GM10847 (cell line): ENCODE data around the gene RABIF.

Experiments used
- POLR2A ChIP-seq: IDR thresholded peaks from 2 replicates; pipeline ENCODE4 v1.6.1; 2011; ENCODE audit not compliant: insufficient read length; ENCODE audit errors: extremely low read depth

The RABIF gene

DNA sequence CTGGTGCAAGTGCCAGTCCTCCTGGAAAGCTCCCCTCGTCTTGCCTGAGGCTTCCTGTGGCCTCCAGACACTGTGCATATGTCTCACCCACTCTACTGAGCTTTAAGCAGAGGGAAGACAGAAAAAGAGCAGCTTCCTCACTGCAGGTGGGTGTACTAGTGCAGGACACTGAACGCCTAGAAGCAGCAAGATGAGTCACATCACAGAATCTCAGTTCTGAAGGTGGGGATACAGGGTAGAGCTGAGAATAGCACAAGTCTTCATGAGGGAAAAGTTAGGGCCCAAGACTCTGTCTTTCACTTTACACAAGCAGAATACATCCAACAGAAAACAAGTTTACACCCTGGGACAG is 40.8 kb downstream of the RABIF start:
- no peak for TF ChIP-seq POLR2A

DNA sequence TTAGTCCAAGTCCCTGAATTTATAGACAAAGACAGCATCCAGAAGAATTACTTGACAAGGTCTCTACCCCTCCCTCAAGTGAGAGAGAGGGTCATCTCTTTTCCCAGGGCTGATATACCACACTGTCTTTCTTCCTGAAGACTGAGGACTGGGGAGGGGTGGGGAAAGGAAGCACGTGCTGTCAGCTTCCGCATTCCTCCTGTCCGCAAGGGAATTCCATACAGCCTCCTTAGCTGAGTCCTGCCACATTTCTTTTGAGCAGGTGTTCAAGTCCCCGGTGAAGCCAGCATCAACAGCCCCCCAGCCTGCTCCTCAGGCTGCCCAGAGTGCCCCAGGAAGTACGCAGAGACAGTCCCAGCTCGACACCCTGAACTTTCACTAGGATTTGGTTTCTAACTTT is 44.0 kb downstream of the RABIF start:
- no peak for TF ChIP-seq POLR2A

DNA sequence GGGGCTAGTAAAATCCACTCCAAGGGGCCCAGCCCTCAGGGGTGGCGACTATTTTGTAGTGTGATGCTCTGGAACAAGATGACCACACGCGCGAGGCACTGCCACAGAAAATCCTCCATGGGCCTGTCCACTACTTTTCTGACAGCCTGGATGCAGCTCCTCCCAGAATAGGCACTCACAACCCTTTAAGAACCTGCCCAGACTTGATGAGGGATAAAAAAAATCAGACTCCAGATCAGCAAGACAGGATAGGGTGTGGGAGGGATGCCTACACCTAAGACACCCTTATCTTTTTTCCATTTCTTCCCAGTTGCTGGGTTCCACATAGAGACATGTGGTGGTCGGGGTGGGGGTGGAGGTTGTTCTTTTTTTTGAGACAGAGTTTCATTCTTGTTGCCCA is 44.7 kb downstream of the RABIF start:
- no peak for TF ChIP-seq POLR2A

DNA sequence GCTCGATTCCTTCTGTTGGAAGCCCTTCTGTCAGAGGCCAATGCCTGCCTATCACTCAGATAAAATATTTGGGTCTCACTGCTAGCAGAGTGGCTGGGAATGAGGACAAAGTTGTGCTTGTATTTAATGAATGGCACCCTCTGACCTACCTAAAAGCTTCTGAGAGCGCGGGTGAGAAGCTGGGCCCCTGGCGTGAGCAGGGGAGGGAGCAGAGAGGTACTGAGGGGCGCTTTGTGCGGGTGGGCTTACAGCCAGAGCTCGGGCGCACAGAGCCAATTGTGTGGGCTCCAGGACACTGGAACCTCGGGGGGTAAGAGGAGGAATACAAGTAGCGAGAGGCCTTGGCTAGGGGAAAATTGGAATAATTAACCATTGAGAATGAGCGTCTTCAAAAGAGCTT is 45.9 kb downstream of the RABIF start:
- no peak for TF ChIP-seq POLR2A

DNA sequence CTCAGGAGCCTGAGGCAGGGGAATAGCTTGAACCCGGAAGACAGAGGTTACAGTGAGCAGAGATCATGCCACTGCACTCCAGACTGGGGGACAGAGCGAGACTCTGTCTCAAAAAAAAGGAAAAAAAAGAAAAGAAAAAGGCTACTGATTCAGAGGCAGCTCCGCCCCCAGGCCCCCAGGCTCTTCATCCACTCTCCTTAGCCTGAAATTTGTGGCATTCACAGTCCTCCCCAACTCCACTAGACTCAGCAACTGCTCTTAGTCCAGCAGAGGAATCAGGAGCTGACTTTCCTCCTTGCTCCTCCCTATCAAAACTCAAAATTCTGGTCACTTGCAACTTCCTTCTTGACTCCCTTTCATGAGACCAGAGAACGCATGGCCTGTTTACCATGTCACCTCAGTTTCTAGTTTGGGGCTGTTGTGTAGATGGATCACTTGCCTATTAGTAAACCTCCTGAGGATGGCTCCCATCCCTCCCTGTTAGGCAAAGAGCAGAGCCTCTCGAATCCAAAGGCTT is 51.1 kb downstream of the RABIF start:
- no peak for TF ChIP-seq POLR2A

DNA sequence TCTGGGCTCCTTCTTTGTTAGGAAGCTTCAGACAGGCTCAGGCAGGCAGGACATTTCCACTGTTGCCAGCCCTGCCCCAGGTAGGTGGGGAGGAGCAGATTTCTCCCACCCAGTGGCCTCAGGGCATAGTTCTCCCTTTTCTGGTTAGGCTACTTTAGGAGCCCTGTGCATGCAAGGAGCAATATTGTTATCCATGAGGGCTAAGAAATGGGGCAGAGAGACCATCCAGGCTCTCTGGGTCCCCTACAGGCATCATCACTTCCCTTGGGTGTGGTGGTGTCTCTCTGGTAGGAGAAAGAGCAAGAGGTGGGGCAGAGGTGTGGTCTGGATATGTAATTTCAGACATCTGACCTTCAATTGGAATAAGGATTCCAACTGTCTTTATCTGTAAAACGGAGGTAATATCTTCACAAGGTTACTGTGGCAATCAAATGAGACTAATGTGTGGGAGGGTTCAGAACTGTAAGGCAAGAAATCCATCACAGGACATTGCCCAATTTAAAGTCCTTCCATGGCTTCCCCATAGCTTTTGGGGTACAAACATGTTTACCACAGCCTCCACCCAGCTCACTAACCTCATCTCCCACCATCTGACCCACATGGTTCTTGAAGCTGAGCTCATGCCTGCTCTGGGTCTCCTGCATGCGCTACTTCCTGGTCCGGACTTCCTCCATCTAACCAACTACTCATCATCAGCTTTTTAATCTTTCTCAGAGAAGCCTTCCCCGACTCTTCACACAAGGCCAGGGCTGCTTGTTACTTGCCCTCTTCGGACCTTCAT is 52.1 kb downstream of the RABIF start:
- TF ChIP-seq POLR2A = no peak

DNA sequence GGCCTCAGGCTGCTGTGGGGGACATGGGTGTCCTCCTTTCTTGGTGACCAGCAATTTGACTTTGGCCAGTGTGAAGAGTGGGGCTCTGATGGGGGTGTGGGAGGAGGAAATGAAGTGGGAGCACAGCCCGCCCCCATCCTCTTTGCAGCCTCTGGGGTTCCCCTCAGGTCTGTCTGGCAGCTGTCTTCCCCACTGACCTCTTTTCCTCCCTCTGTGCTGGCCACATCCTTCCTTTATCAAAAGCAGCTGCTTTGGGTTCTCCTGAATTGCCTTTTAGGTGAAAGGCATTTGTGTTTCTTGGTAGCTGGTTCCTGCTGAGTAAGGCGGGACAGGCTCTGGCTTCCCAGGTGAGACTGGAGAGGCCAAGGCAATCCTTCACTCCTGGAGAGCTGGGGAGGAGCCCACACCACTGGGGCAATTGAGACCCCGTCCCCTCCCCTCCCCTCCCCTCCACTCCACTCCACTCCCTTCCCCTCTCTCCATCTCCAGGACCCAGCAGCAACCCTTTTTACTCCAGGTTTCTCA is 53.3 kb downstream of the RABIF start:
- TF ChIP-seq POLR2A = no peak

DNA sequence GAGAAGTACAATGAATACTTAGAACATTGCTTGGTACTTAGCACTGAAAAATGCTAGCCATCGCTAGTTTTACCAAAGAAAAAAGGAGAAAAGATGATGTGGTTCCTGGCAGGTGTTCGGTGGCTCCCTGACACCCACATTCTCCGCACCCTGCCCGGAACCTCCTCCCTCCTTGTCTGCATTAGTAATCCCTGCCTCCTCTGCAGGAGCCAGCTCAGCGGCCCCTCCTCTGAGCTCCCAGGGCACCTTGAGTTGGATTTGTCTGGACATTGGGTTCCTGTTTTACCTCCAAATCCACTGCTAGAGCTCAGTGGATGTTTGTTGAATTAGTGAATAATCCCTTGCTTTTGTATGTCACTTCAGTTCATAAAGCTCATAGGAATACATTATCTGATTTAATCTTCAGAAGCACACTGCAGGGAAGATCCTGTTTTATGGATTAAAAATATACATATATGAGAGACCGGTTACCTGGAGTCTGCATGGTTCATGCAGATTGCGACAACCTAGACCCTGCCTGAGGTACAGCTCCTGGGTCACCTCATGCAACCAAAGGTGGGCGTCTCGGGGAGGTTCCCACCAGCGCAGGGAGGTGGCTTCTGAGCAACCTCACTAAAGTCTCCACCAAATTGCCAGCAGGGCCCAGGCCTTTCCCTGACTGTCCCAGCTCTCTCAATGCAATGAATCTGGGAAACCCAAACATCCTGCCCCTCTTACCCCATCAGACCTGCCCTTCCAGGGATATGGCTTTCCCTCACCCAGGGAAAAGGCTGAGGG is 54.0 kb downstream of the RABIF start:
- TF ChIP-seq POLR2A = no peak

DNA sequence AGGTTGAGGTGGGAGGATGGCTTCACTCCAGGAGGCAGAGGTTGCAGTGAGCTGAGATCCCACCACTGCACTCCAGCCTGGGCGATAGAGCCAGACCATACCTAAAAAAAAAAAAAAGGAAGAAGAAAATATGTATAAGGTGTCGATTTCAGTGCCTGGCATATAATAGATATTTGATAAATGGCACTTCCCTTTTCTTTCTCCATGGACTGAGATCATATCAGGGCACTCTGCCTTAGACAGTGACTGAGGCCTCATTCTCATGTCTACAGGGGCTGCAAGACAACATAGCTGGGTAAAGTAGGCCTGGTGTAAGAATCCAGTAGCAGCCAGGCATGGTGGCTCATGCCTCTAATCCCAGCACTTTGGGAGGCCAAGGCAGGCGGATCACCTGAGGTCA is 57.0 kb downstream of the RABIF start:
- no peak for TF ChIP-seq POLR2A
